Lower leg skin (tissue), 3 donors: ENCODE data around the gene SNX25.

ENCODE experiments used
- CTCF ChIP-seq, 3 donors: fragments of 450-650 bp; IDR thresholded peaks; one replicate each; pipeline ENCODE4 v1.5.1; 2016; ENCODE audit warnings: antibody characterized with exemption in 3 of 3, mild to moderate bottlenecking in 3 of 3, moderate library complexity in 2 of 3
- POLR2A ChIP-seq, 2 donors: fragments of 450-650 bp; IDR thresholded peaks; one replicate each; pipeline ENCODE4 v1.6.1; 2016 to 2017; ENCODE audit warnings: antibody characterized with exemption in 2 of 2, mild to moderate bottlenecking in 1 of 2, moderate library complexity in 1 of 2

DNA sequence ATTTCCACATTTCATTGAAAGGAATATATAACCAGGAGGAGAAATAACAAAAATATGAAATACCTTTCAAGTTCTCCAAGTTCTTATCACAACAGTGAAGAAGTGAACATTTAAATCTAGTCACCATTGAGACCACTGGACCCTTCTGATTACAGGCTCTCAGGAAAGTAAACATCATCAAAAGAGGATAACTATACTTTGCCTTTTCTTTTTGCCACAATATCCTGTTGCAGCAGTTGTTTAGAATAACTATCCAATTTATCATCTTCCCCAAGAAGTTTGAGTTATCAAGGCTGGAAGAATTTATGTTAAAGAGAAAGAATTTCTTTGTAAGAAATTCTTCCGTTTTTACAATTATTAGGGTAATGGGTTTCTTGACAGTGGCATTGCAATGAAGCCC, 182.8 kb downstream of the SNX25 start:
- TF ChIP-seq CTCF (IDR thresholded peaks at IDR 0.05) (no peak), POLR2A (IDR thresholded peaks at IDR 0.05) (no peak)
